ENCODE data around the gene AP1S3. TPM values are rescaled to one million over a fixed set of nuclear protein-coding genes. Genes with fewer than 3 reads are reported as not detected.

The AP1S3 gene
- total RNA-seq, 1 donor from 2014 or later: 14.3 TPM

DNA sequence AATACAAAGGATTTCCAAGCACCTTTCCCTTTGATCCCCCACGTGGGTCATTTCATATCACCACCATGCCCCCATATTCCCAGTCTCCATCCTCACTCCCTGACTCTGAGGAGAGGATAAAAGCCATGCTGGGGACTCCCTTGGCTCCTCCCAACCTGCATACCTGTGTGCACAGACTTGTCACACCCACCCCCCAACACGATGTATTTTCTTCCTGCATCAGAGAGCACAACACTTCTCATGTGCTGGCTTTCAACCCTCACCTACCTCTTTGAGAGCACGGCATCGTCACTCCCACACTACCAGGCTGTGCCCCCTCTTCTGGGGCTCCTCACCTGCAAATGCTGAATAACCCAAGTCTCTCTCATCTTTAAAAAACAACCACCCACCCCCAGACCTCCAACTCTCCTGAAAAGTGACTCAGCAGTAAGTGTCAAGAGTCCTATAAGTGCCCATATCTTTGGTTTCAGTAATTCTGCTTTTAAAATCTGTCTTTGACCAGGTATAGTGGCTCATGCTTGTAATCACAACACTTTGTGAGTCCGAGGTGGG lies 53.1 kb downstream of the AP1S3 start:
- TF ChIP-seq EZH2 (IDR thresholded peaks at IDR 0.05; ENCODE audit: insufficient read depth, low read length): no peak
- TF ChIP-seq, protein P1, sequence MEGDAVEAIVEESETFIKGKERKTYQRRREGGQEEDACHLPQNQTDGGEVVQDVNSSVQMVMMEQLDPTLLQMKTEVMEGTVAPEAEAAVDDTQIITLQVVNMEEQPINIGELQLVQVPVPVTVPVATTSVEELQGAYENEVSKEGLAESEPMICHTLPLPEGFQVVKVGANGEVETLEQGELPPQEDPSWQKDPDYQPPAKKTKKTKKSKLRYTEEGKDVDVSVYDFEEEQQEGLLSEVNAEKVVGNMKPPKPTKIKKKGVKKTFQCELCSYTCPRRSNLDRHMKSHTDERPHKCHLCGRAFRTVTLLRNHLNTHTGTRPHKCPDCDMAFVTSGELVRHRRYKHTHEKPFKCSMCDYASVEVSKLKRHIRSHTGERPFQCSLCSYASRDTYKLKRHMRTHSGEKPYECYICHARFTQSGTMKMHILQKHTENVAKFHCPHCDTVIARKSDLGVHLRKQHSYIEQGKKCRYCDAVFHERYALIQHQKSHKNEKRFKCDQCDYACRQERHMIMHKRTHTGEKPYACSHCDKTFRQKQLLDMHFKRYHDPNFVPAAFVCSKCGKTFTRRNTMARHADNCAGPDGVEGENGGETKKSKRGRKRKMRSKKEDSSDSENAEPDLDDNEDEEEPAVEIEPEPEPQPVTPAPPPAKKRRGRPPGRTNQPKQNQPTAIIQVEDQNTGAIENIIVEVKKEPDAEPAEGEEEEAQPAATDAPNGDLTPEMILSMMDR (IDR thresholded peaks at IDR 0.05; ENCODE audit: insufficient read depth, low read depth, low read length): no peak
- no peak for DNase-seq (ENCODE audit: low read depth)

GRCh38 chr2:223782629-223783028 lies 54.8 kb downstream of the AP1S3 start:
- H3K27me3 Mint-ChIP-seq (ENCODE audit: low read depth, unreplicated experiment): no peaks in the 10 kb centered on the region
- no peaks in the 10 kb centered on the region for H3K79me2 ChIP-seq (ENCODE audit: insufficient read depth, low read length)
- H3K4me3 Mint-ChIP-seq (ENCODE audit: unreplicated experiment): no peak overlapping the region
- H2AFZ ChIP-seq (ENCODE audit: low read depth, low read length): no peak overlapping the region
- no peak for TF ChIP-seq EZH2 (IDR thresholded peaks at IDR 0.05; ENCODE audit: insufficient read depth, low read length)
- TF ChIP-seq, protein P1 (IDR thresholded peaks at IDR 0.05; ENCODE audit: insufficient read depth, low read depth, low read length): no peak
- no peaks in the 10 kb centered on the region for H3K9me3 ChIP-seq (ENCODE audit: insufficient read depth, low read depth, low read length)
- no peak overlapping the region for H3K4me3 ChIP-seq (ENCODE audit: insufficient read depth, low read depth, low read length)
- H3K36me3 ChIP-seq (ENCODE audit: insufficient read depth, low read length): no peaks in the 10 kb centered on the region
- no peak overlapping the region for H3K27ac Mint-ChIP-seq (ENCODE audit: unreplicated experiment)
- H3K27me3 ChIP-seq (ENCODE audit: insufficient read depth, low read length): no peaks in the 10 kb centered on the region
- no peaks in the 10 kb centered on the region for H4K20me1 ChIP-seq (ENCODE audit: insufficient read depth, low read length)
- H3K4me2 ChIP-seq (ENCODE audit: low read length): no peak overlapping the region
- H3K4me1 ChIP-seq (ENCODE audit: insufficient read depth, low read length): no peaks in the 10 kb centered on the region
- H3K27ac ChIP-seq (ENCODE audit: low read depth, low read length): no peak overlapping the region
- H3K9me3 Mint-ChIP-seq (ENCODE audit: unreplicated experiment): no peaks in the 10 kb centered on the region
- H3K4me1 Mint-ChIP-seq (ENCODE audit: low read depth, unreplicated experiment): no peaks in the 10 kb centered on the region
- FAIRE-seq (no peak), DNase-seq (ENCODE audit: low read depth) (no peak)
- H3K36me3 Mint-ChIP-seq (ENCODE audit: low read depth, unreplicated experiment): peaks cover 3% of the 10 kb centered on the region
- no peak overlapping the region for H3K9ac ChIP-seq (ENCODE audit: low read length)

More for the DNA sequence above, 53.1 kb downstream of the AP1S3 start:
- Histone ChIP-seq H3K36me3 (ENCODE audit: insufficient read depth, low read length) (no peaks in the 10 kb centered on the region), H3K9ac (ENCODE audit: low read length) (no peak overlapping the region), H3K4me2 (ENCODE audit: low read length) (no peak overlapping the region), H3K9me3 (ENCODE audit: insufficient read depth, low read depth, low read length) (no peaks in the 10 kb centered on the region), H3K4me3 (ENCODE audit: insufficient read depth, low read depth, low read length) (no peak overlapping the region), H3K4me1 (ENCODE audit: insufficient read depth, low read length) (no peaks in the 10 kb centered on the region), H2AFZ (ENCODE audit: low read depth, low read length) (no peak overlapping the region), H4K20me1 (ENCODE audit: insufficient read depth, low read length) (no peaks in the 10 kb centered on the region), H3K27me3 (ENCODE audit: insufficient read depth, low read length) (no peaks in the 10 kb centered on the region), H3K27ac (ENCODE audit: low read depth, low read length) (no peak overlapping the region), H3K79me2 (ENCODE audit: insufficient read depth, low read length) (no peaks in the 10 kb centered on the region)
- H3K27me3 Mint-ChIP-seq (ENCODE audit: low read depth, unreplicated experiment): no peaks in the 10 kb centered on the region
- H3K27ac Mint-ChIP-seq (ENCODE audit: unreplicated experiment): no peak overlapping the region
- H3K4me3 Mint-ChIP-seq (ENCODE audit: unreplicated experiment): no peak overlapping the region
- FAIRE-seq: no peak
- peaks cover 3% of the 10 kb centered on the region for H3K36me3 Mint-ChIP-seq (ENCODE audit: low read depth, unreplicated experiment)
- no peaks in the 10 kb centered on the region for H3K9me3 Mint-ChIP-seq (ENCODE audit: unreplicated experiment)
- no peaks in the 10 kb centered on the region for H3K4me1 Mint-ChIP-seq (ENCODE audit: low read depth, unreplicated experiment)

- no peak overlapping the region for H3K27ac ChIP-seq (ENCODE audit: low read depth, low read length)
- FAIRE-seq (no peak), DNase-seq (ENCODE audit: low read depth) (no peak)
- H3K27me3 Mint-ChIP-seq (ENCODE audit: low read depth, unreplicated experiment): no peaks in the 10 kb centered on the region
- H3K4me1 Mint-ChIP-seq (ENCODE audit: low read depth, unreplicated experiment): no peaks in the 10 kb centered on the region
- no peak overlapping the region for H3K4me3 Mint-ChIP-seq (ENCODE audit: unreplicated experiment)
- H4K20me1 ChIP-seq (ENCODE audit: insufficient read depth, low read length): no peaks in the 10 kb centered on the region
- TF ChIP-seq, protein P1 (IDR thresholded peaks at IDR 0.05; ENCODE audit: insufficient read depth, low read depth, low read length): no peak
- H3K36me3 ChIP-seq (ENCODE audit: insufficient read depth, low read length): peaks cover 3% of the 10 kb centered on the region
- no peak overlapping the region for H3K9ac ChIP-seq (ENCODE audit: low read length)
- H3K4me3 ChIP-seq (ENCODE audit: insufficient read depth, low read depth, low read length): no peak overlapping the region
- no peaks in the 10 kb centered on the region for H3K27me3 ChIP-seq (ENCODE audit: insufficient read depth, low read length)
- H3K36me3 Mint-ChIP-seq (ENCODE audit: low read depth, unreplicated experiment): peaks cover 3% of the 10 kb centered on the region
- H3K9me3 ChIP-seq (ENCODE audit: insufficient read depth, low read depth, low read length): no peaks in the 10 kb centered on the region
- no peak overlapping the region for H3K27ac Mint-ChIP-seq (ENCODE audit: unreplicated experiment)
- no peak overlapping the region for H3K4me2 ChIP-seq (ENCODE audit: low read length)
- H3K4me1 ChIP-seq (ENCODE audit: insufficient read depth, low read length): no peaks in the 10 kb centered on the region
- no peaks in the 10 kb centered on the region for H3K79me2 ChIP-seq (ENCODE audit: insufficient read depth, low read length)
- no peaks in the 10 kb centered on the region for H3K9me3 Mint-ChIP-seq (ENCODE audit: unreplicated experiment)
- no peak overlapping the region for H2AFZ ChIP-seq (ENCODE audit: low read depth, low read length)
These were observed 55.8 kb downstream of the AP1S3 start for GRCh38 chr2:223781560-223781959.

Data from astrocyte (in vitro differentiated cells and primary cell).